Sigmoid colon (tissue), 4 donors: ENCODE results near the gene C11orf68.
A peak's percentile ranks its signal among the peaks of the same experiment; 100 is the strongest.

Experiments used
- CTCF ChIP-seq, 4 experiments: fragments of 450-650 bp in 3 of 4; fragments of 200-600 bp in 1 of 4; IDR thresholded peaks; one replicate each; pipeline ENCODE4 v1.5.1; 2016 to 2019; ENCODE audit warnings: antibody characterized with exemption in 4 of 4, mild to moderate bottlenecking in 3 of 4, moderate library complexity in 2 of 4
- EP300 ChIP-seq, 4 donors: sonication (generic); formaldehyde crosslinking; IDR thresholded peaks; one replicate each; pipeline ENCODE4 v1.6.1; 2017; ENCODE audit warnings: antibody characterized with exemption in 4 of 4
- POLR2A ChIP-seq, 2 donors: fragments of 450-650 bp; IDR thresholded peaks; one replicate each; pipeline ENCODE4 v1.6.1; 2016; ENCODE audit warnings: antibody characterized with exemption in 2 of 2, mild to moderate bottlenecking in 2 of 2, moderate library complexity in 2 of 2

GRCh38 chr11:65888163-65888814, 30.6 kb downstream of the C11orf68 start, which contains the start of gene FIBP:
- TF ChIP-seq CTCF (IDR thresholded peaks at IDR 0.05) (peak; percentile 85 to 99 (median 91)), POLR2A (IDR thresholded peaks at IDR 0.05) (peak; percentile 90 to 92), EP300 (IDR thresholded peaks at IDR 0.05) (no peak)
